NT2/D1 (cell line): ENCODE results near the gene FAM240A.

Source experiments
- DNase-seq: peaks from one replicate; pipeline ENCODE4 v3.0.0-alpha.2; 2011; ENCODE audit warnings: low read depth, low spot score
- H3K27me3 ChIP-seq: 2 replicates; pipeline ENCODE4 v1.6.0; 2011; ENCODE audit warnings: mild to moderate bottlenecking; ENCODE audit not compliant: insufficient read length, insufficient read depth
- H3K36me3 ChIP-seq: 2 replicates; pipeline ENCODE4 v1.6.1; 2011; ENCODE audit warnings: mild to moderate bottlenecking, low read length, mixed read lengths; ENCODE audit not compliant: insufficient read depth, insufficient read length
- H3K4me1 ChIP-seq: 2 replicates; pipeline ENCODE4 v1.5.1; 2011; ENCODE audit not compliant: insufficient read depth, insufficient read length
- H3K4me3 ChIP-seq: 2 replicates; pipeline ENCODE4 v1.5.1; 2011; ENCODE audit warnings: low read depth; ENCODE audit not compliant: insufficient read length
- H3K9ac ChIP-seq: 2 replicates; pipeline ENCODE4 v1.6.0; 2011; ENCODE audit warnings: low read depth; ENCODE audit not compliant: insufficient read length
- H3K9me3 ChIP-seq: 2 replicates; pipeline ENCODE4 v1.5.1; 2011; ENCODE audit warnings: mild to moderate bottlenecking, low read length; ENCODE audit not compliant: insufficient read depth
- SUZ12 ChIP-seq: IDR thresholded peaks from 2 replicates; pipeline ENCODE4 v1.6.1; 2011; ENCODE audit not compliant: insufficient read length, insufficient read depth; ENCODE audit errors: extremely low read depth
- YY1 ChIP-seq: IDR thresholded peaks from 2 replicates; pipeline ENCODE4 v1.6.1; 2011; ENCODE audit not compliant: insufficient read length, insufficient read depth
- ZNF274 ChIP-seq: IDR thresholded peaks from 2 replicates; pipeline ENCODE4 v1.6.1; 2011; ENCODE audit warnings: mild to moderate bottlenecking, low read depth, low read length

FAM240A gene

DNA sequence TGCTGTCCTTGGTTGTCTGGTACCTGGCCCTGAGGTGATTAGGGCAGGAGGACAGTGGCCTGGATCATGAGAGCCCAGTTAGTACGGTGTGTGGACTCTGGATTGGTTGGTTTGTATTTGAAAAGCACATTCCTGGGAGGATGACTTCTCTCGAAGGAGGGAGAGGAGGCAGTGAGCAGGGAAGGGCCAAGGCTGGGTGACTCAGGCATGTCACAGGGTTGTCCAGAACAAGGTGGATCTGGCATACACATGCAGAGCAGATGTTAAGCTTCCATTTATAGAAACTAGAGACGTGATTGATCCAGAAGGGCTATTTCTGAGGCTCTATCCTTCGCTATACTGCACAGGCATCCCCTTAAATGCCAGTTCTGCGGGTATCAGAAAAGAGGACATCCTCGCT is 34.4 kb downstream of the FAM240A start:
- no peak for DNase-seq
- Histone ChIP-seq H3K27me3 (no peaks in the 10 kb centered on the region), H3K9ac (no peak overlapping the region), H3K36me3 (no peaks in the 10 kb centered on the region), H3K4me3 (no peak overlapping the region), H3K4me1 (no peaks in the 10 kb centered on the region), H3K9me3 (0 out of 2 replicates have a peak, but pooled peaks cover 3% of the 10 kb centered on the region)
- TF ChIP-seq ZNF274 (no peak), SUZ12 (no peak), YY1 (no peak)

DNA sequence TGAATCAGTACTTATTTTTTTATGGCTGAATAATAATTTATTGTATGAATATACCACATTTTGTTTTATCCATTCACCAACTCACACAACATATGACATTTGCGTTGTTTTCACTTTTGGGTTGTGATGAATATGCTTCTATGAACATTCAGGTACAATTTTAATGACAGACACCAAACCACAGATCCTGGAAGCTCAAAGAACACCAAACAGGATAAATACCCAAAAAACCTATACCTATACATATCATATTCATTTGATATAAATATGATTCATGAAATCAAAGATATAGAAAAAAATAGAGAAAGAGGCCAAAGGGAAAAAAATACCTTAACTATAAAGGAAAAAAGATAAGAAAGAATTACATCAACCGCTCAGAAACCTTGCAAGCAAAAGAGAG is 35.8 kb downstream of the FAM240A start:
- no peak overlapping the region for H3K4me3 ChIP-seq
- TF ChIP-seq YY1 (no peak), SUZ12 (no peak), ZNF274 (no peak)
- no peaks in the 10 kb centered on the region for H3K36me3 ChIP-seq
- H3K27me3 ChIP-seq: no peaks in the 10 kb centered on the region
- H3K4me1 ChIP-seq: no peaks in the 10 kb centered on the region
- no peak for DNase-seq
- H3K9me3 ChIP-seq: peaks cover 14% of the 10 kb centered on the region; the same call in 1 of the 2 replicates
- no peak overlapping the region for H3K9ac ChIP-seq

DNA sequence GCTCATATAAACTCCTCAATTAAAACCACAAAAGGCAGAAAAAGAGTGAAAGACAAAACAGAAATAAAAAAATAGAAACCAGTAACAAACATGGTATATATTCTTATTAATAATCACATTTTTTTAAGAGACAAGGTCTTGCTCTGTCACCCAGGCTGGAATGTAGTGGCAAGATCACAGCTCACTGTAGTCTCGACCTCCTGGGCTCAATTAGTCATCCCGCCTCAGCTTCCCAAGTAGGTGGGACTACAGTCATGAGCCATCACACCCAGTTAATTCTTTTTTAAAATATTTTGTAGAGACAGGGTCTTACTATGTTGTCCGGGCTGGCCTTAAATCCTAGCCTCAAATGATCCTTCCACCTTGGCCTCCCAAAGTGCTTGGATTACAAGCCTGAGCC is 37.1 kb downstream of the FAM240A start:
- peaks cover 14% of the 10 kb centered on the region; the same call in 1 of the 2 replicates for H3K9me3 ChIP-seq
- DNase-seq: no peak
- no peaks in the 10 kb centered on the region for H3K4me1 ChIP-seq
- no peaks in the 10 kb centered on the region for H3K36me3 ChIP-seq
- no peaks in the 10 kb centered on the region for H3K27me3 ChIP-seq
- no peak for TF ChIP-seq ZNF274
- no peak for TF ChIP-seq YY1
- TF ChIP-seq SUZ12: no peak
- H3K4me3 ChIP-seq: no peak overlapping the region
- no peak overlapping the region for H3K9ac ChIP-seq

DNA sequence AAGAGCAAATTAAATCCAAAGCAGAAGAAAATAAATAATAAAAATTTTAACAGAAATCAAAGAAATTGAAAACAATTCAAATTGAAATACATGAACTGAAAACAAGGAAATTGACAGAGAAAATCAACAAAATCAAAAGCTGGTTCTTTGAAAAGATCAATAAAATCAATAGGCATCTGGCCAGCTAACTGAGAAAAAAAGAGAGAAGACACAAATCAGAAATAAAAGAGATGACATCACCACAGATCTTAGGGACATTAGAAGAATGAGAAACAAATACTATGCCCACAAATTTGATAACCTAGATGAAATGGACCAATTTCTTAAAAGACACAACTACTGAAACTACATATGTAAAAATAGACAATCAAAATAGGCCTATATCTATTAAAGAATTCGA is 38.8 kb downstream of the FAM240A start:
- DNase-seq: no peak
- Histone ChIP-seq H3K36me3 (no peaks in the 10 kb centered on the region), H3K9me3 (peaks cover 14% of the 10 kb centered on the region; the same call in 1 of the 2 replicates), H3K4me1 (no peaks in the 10 kb centered on the region), H3K9ac (no peak overlapping the region), H3K4me3 (no peak overlapping the region), H3K27me3 (no peaks in the 10 kb centered on the region)
- TF ChIP-seq ZNF274: no peak
- no peak for TF ChIP-seq YY1
- TF ChIP-seq SUZ12: no peak

DNA sequence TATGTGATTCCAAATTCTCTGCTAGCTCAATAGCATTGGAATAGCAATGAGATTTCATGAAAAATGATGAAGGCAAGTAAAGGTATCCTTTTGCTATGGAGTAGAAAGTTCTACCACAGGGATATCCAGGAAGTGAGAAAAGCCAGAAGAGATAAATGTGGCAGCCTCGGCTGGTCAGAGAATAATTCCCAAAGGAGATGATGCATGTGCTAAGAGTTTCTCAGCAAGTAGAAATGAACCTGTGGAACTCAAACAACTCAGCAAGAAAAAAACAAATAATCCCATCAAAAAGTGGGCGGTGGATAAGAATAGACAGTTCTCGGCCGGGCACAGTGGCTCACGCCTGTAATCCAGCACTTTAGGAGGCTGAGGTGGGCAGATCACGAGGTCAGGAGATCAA is 42.9 kb downstream of the FAM240A start:
- Histone ChIP-seq H3K36me3 (no peaks in the 10 kb centered on the region), H3K4me1 (peaks cover 8% of the 10 kb centered on the region), H3K4me3 (no peak overlapping the region), H3K27me3 (no peaks in the 10 kb centered on the region), H3K9me3 (peaks cover 14% of the 10 kb centered on the region; the same call in 1 of the 2 replicates), H3K9ac (no peak overlapping the region)
- no peak for TF ChIP-seq SUZ12
- TF ChIP-seq ZNF274: no peak
- no peak for TF ChIP-seq YY1
- no peak for DNase-seq

DNA sequence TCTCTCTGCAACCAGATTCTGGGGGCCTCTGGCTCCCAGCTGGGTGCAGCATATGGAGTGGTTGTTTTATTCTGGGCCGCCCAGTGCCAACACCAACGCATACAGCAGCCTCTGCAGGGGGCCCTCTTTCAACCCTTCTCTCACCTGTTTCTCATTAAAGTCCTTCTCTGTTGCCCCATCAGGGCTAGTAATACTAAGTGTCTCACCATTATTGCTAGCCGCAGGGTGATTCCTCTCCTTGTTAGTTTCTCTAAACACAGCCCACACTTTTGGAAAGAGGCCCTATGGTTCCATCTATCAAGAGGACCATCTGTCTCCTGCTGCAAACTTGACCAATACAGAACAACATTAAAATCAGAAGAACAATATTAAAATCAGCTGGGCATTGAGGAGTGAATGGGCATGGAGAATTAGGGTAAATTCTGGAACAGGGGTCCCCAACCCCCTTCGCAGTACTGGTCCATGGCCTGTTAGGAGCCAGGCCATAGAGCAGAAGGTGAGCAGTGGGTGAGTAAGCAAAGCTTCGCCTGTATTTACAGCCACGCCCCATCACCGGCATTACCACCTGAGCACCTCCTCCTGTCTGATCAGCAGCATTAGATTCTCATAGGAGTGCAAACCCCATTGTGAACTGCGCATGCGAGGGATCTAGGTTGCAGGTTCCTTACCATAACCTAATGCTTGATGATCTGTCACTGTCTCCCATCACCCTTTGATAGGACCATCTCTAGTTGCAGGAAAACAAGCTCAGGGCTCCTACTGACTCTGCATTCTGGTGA is 44.6 kb downstream of the FAM240A start:
- Histone ChIP-seq H3K9me3 (peaks cover 9% of the 10 kb centered on the region; the same call in 1 of the 2 replicates), H3K4me3 (no peak overlapping the region), H3K4me1 (peaks cover 16% of the 10 kb centered on the region), H3K9ac (no peak overlapping the region), H3K27me3 (no peaks in the 10 kb centered on the region), H3K36me3 (no peaks in the 10 kb centered on the region)
- TF ChIP-seq ZNF274: no peak
- TF ChIP-seq SUZ12: no peak
- no peak for TF ChIP-seq YY1
- DNase-seq: no peak

DNA sequence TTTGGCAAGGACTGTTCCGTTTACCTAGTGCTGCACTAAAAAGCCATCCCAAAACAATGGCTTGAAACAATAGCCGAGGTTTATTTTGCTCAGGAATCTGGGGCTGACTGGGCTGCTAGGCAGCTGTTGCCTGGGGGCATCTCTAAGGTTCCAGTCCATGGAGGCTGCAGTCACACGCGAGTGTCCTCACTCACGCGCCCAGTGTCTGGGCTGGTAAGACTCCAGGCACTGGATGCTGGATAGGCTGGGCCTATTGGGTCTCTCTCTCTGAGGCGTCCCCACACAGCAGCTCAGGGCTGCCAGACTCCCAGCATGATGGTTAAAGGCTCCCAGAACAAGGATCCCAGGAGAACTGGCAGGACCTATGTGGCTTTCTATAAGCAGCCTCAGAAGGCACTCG is 47.0 kb downstream of the FAM240A start:
- Histone ChIP-seq H3K9ac (peak overlapping the region; percentile 51), H3K4me3 (no peak overlapping the region), H3K27me3 (no peaks in the 10 kb centered on the region), H3K9me3 (no peaks in the 10 kb centered on the region), H3K4me1 (peaks cover 27% of the 10 kb centered on the region), H3K36me3 (no peaks in the 10 kb centered on the region)
- no peak for TF ChIP-seq SUZ12
- DNase-seq: peak; percentile 48

DNA sequence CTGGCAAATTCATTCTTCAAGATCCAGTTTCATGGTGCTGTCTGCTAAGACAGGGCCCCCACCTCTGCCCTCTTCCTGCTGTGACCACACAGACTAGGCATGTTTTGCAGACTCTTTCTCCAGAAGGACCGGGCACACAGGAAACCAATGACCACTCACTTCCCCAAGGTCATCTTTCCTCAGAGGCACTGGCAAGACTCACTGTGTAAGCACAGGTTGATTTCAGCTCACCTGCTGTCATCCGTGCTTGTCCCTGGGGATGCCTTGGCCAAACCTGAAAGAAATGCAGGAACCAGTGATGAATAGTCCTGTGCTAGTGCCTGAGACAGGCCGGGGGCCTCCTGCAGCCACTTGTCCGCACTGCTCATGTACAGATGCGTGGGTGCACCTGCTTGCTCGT is 47.7 kb downstream of the FAM240A start:
- Histone ChIP-seq H3K4me1 (peaks cover 27% of the 10 kb centered on the region), H3K36me3 (no peaks in the 10 kb centered on the region), H3K27me3 (no peaks in the 10 kb centered on the region), H3K4me3 (no peak overlapping the region), H3K9me3 (no peaks in the 10 kb centered on the region), H3K9ac (peak overlapping the region; percentile 72)
- TF ChIP-seq SUZ12 (no peak), ZNF274 (no peak)
- DNase-seq: no peak
